ENCODE data around the gene CADM1. TPM values are rescaled to one million over a fixed set of nuclear protein-coding genes. Genes with fewer than 3 reads are reported as not detected.
A peak's percentile ranks its signal among the peaks of the same experiment; 100 is the strongest.

CADM1 gene
- total and polyA plus RNA-seq, 10 of the 15 experiments (the other 5 are each of a cell fraction or from before 2014, with no cell fraction given): 0.03 to 0.48 (median 0.15) TPM; not detected in 3

DNA sequence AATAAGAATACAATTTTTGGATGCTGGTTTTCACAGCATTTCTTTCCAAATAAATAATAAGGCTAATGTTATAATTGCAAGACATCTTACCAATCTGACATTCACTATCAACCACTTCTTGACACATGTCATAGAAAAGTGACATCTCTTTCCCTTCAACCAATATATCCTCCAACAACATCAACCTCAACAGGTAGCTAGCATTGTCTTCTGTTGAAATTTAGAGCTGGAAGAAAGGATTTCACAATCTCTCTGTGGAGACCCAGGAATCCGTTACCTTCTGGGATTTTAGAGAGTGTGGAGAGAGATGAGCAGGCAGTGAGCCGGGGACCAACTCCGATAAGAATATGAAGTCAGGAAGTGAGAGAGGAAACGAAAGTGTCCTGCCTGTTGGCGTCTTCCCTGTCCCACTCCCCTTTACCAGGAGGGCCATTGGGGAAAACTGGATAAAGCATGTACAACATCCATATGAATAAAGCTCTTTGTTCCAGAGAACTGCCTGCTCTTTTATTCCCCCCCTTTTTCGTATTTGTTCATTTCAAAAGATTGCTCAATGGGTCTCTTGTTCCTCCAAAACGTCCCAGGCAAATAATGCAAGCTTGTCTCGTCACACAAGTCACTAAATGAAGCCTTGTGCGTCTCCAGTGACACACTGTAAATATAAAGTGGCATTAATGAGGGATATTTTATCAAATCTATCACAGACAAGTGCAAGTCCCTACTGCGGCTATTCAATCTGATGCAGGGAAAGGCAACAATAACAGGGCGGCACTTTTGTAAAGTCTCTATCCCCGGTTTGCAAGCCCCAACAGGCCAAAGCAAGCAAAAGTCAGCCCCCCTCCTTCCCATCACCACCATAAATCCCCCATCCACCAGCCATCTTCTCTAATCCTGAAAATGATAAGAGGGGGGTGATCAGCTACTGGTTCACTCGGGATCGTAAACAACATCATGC is 3.4 kb downstream of the CADM1 start:
- Histone ChIP-seq H3K9ac (ENCODE audit: control insufficient read depth, insufficient read depth, low read length) (no peak overlapping the region), H3K36me3 (ENCODE audit: control insufficient read depth in 2 of 2, insufficient read depth in 2 of 2, low read length in 1 of 2) (no peaks in the 10 kb centered on the region), H3K4me3 (no peak overlapping the region), H3K79me2 (ENCODE audit: control insufficient read depth, insufficient read depth, low read length) (no peaks in the 10 kb centered on the region), H3K4me1 (ENCODE audit: control insufficient read depth, insufficient read depth, low read length) (peaks cover 7% of the 10 kb centered on the region; the same call in 1 of the 2 replicates), H2AFZ (ENCODE audit: control insufficient read depth, low read depth, low read length) (no peak overlapping the region), H3K27me3 (replicated peaks in 1 of 2; ENCODE audit: control insufficient read depth in 2 of 2, insufficient read depth in 2 of 2, low read length in 1 of 2) (peaks cover 12 to 28% of the 10 kb centered on the region in 2 experiments), H3K9me3 (replicated peaks; ENCODE audit: control insufficient read depth, insufficient read depth, low read length) (no peaks in the 10 kb centered on the region; the same call in 2 of the 3 replicates), H3K4me2 (ENCODE audit: control insufficient read depth, insufficient read depth) (no peak overlapping the region), H4K20me1 (ENCODE audit: control insufficient read depth, insufficient read depth) (no peaks in the 10 kb centered on the region), H3K27ac (ENCODE audit: control insufficient read depth, insufficient read depth) (no peak overlapping the region)
- ChIA-PET SMC1A (ENCODE audit: uncharacterized antibody, unreplicated experiment) (interaction anchor here (1.2 kb wide), 1 partner anchor 40 kb away, joined by 3 read pairs; no protein-coding TSS in a partner anchor), CTCF (interaction anchor here (0.8 kb wide), 1 partner anchor 20 kb away, joined by 3 read pairs; no protein-coding TSS in a partner anchor), RAD21 (ENCODE audit: unreplicated experiment) (interaction anchor here (1.2 kb wide), 1 partner anchor 85 kb away, joined by 6 read pairs; no protein-coding TSS in a partner anchor), POLR2A (no interaction called here)
- WGBS (ENCODE audit: insufficient coverage, insufficient replicate concordance, low lambda C conversion rate, missing lambda C conversion rate): 15% methylated on average over 14 of the region's 14 CpGs
- in situ Hi-C loops (cut with MboI) (no loop called here), intact Hi-C loops (cut with micrococcal nuclease; ENCODE audit: unreplicated experiment) (loop anchor here (10.0 kb wide), 1 partner anchor 424 kb away; no protein-coding TSS in a partner anchor)
- no peak for FAIRE-seq
- no peak for ATAC-seq
- no peak for DNase-seq (ENCODE audit: low read depth, low spot score)
- no TSS peak for BruUV-seq (replicated peaks)
- TF ChIP-seq, protein P1, sequence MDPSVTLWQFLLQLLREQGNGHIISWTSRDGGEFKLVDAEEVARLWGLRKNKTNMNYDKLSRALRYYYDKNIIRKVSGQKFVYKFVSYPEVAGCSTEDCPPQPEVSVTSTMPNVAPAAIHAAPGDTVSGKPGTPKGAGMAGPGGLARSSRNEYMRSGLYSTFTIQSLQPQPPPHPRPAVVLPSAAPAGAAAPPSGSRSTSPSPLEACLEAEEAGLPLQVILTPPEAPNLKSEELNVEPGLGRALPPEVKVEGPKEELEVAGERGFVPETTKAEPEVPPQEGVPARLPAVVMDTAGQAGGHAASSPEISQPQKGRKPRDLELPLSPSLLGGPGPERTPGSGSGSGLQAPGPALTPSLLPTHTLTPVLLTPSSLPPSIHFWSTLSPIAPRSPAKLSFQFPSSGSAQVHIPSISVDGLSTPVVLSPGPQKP (IDR thresholded peaks at IDR 0.05; ENCODE audit: low read depth, low read length): no peak
- peak; percentile 54; the same call in 1 of the 2 replicates for TF ChIP-seq EZH2 (IDR thresholded peaks at IDR 0.05; ENCODE audit: borderline replicate concordance, control insufficient read depth, low read depth, low read length)

DNA sequence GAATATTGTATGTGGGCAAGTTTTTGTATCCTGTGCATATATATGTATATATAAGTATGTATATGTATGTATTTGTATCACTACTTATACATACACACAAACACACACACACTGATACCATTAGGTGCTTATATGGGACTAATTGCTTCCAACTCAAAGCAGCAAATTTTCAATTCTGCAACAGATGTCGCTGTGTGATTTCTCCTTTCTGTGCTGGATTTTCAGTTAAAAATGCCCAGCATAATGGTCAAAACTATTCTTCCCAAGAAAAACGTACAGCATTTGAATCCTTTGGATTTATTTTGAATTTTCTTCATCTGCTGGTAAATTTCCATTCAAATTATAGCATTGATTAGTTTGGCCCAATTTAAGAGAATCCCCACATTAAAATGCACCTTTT is 4.3 kb downstream of the CADM1 start:
- no TSS peak for BruUV-seq (replicated peaks)
- Histone ChIP-seq H3K9ac (ENCODE audit: control insufficient read depth, insufficient read depth, low read length) (no peak overlapping the region), H3K27me3 (replicated peaks in 1 of 2; ENCODE audit: control insufficient read depth in 2 of 2, insufficient read depth in 2 of 2, low read length in 1 of 2) (peaks cover 9 to 25% of the 10 kb centered on the region in 2 experiments), H3K27ac (ENCODE audit: control insufficient read depth, insufficient read depth) (no peak overlapping the region), H3K4me1 (ENCODE audit: control insufficient read depth, insufficient read depth, low read length) (peaks cover 7% of the 10 kb centered on the region; the same call in 1 of the 2 replicates), H3K4me2 (ENCODE audit: control insufficient read depth, insufficient read depth) (no peak overlapping the region), H3K36me3 (ENCODE audit: control insufficient read depth in 2 of 2, insufficient read depth in 2 of 2, low read length in 1 of 2) (no peaks in the 10 kb centered on the region), H3K79me2 (ENCODE audit: control insufficient read depth, insufficient read depth, low read length) (no peaks in the 10 kb centered on the region), H4K20me1 (ENCODE audit: control insufficient read depth, insufficient read depth) (no peaks in the 10 kb centered on the region), H3K9me3 (replicated peaks; ENCODE audit: control insufficient read depth, insufficient read depth, low read length) (no peaks in the 10 kb centered on the region; the same call in 2 of the 3 replicates), H2AFZ (ENCODE audit: control insufficient read depth, low read depth, low read length) (no peak overlapping the region), H3K4me3 (no peak overlapping the region)
- SMC1A ChIA-PET (ENCODE audit: uncharacterized antibody, unreplicated experiment): interaction anchor here (0.6 kb wide), 1 partner anchor 200 kb away, joined by 3 read pairs; no protein-coding TSS in a partner anchor
- in situ Hi-C loops (cut with MboI): no loop called here
- TF ChIP-seq STAT3 (IDR thresholded peaks at IDR 0.05; ENCODE audit: low read depth, low read length) (no peak), LARP7 (IDR thresholded peaks at IDR 0.05) (no peak), ZNF217 (IDR thresholded peaks at IDR 0.05) (no peak), ZZZ3 (IDR thresholded peaks at IDR 0.05; ENCODE audit: control insufficient read depth, insufficient read length, low read depth) (no peak), CEBPB (IDR thresholded peaks at IDR 0.05; ENCODE audit: borderline replicate concordance in 1 of 2, low read depth in 2 of 2, low read length in 2 of 2) (no peak), PAX8 (IDR thresholded peaks at IDR 0.05) (no peak), SREBF1 (IDR thresholded peaks at IDR 0.05; ENCODE audit: low read length) (no peak)
- RAD21 ChIA-PET (ENCODE audit: unreplicated experiment): no interaction called here
- POLR2A ChIA-PET: no interaction called here
- 29% methylated on average over 2 of the region's 2 CpGs for WGBS (ENCODE audit: insufficient coverage, insufficient replicate concordance, low lambda C conversion rate, missing lambda C conversion rate)
- no peak for ATAC-seq
- no peak for DNase-seq (ENCODE audit: low read depth, low spot score)
- intact Hi-C loops (cut with micrococcal nuclease; ENCODE audit: unreplicated experiment): loop anchor here (10.0 kb wide), 1 partner anchor 425 kb away; no protein-coding TSS in a partner anchor
- CTCF ChIA-PET: no interaction called here
- FAIRE-seq: no peak
